NB4 (cell line): ENCODE data around the gene HOXA13.
A peak's percentile ranks its signal among the peaks of the same experiment; 100 is the strongest.

Experiments used
- TF ChIP-seq, protein P1 (sequence below): IDR thresholded peaks from 2 replicates; pipeline ENCODE4 v1.6.1; 2011; ENCODE audit warnings: low read depth, low read length
- TF ChIP-seq, protein P2 (sequence below): IDR thresholded peaks from one replicate; pipeline ENCODE4 v1.5.1; 2012; ENCODE audit warnings: low read depth, low read length

DNA sequence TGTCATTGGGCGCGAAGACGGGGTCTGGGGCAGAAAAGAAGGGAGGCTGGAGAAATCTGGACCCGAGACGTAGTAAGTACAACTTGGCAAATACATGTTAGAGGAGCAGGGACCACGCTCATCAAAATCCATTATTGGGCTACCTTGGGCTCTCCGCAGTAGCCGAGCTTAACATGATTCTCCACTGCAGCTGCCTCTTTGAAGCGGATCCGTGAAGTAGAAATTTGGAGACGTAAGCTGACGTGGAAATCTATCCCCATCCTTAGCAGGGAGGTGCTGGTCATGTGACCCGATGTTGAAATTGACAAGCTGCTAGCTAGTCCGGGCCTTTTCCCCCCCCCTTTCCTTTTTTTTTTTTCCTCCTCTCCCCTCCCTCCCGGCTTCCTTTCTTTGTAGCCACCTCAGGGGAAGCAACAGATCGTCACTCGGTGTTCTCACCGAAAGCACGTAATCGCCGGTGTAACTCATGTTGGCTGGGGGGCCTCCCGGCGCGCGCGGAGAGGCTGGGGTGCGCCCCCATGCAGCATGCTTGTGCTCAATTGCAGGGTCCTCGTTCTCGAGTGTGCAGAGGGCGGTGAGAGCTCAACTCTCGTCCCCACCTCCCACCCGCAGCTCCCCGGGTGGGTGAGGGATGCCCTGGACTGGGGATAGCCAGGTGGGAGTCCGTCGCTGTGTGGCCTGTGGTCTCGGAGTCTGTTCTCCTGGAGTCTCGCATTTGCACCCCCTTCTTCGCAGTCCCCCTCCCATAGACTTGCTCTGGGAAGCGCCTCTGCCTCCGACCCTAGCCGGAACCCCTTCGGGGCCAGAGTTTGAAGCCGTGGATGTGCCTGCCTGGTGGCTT is 14.7 kb downstream of the HOXA13 start, which contains the start of gene HOXA11:
- TF ChIP-seq, protein P1, sequence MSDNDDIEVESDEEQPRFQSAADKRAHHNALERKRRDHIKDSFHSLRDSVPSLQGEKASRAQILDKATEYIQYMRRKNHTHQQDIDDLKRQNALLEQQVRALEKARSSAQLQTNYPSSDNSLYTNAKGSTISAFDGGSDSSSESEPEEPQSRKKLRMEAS = peak; percentile 87
- TF ChIP-seq, protein P2, sequence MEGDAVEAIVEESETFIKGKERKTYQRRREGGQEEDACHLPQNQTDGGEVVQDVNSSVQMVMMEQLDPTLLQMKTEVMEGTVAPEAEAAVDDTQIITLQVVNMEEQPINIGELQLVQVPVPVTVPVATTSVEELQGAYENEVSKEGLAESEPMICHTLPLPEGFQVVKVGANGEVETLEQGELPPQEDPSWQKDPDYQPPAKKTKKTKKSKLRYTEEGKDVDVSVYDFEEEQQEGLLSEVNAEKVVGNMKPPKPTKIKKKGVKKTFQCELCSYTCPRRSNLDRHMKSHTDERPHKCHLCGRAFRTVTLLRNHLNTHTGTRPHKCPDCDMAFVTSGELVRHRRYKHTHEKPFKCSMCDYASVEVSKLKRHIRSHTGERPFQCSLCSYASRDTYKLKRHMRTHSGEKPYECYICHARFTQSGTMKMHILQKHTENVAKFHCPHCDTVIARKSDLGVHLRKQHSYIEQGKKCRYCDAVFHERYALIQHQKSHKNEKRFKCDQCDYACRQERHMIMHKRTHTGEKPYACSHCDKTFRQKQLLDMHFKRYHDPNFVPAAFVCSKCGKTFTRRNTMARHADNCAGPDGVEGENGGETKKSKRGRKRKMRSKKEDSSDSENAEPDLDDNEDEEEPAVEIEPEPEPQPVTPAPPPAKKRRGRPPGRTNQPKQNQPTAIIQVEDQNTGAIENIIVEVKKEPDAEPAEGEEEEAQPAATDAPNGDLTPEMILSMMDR = no peak
